HG02943 (cell line): ENCODE results near the gene MYF6.
A peak's percentile ranks its signal among the peaks of the same experiment; 100 is the strongest.

Source experiments
- ATAC-seq: cut with Tn5 transposase; IDR thresholded peaks from one replicate; pipeline ENCODE4 v1.9.1; 2021; ENCODE audit warnings: mild to moderate bottlenecking, low read depth, moderate library complexity; ENCODE audit not compliant: unreplicated experiment

The MYF6 gene

GRCh38 chr12:80702889-80703805 lies 4.3 kb upstream of the MYF6 start:
- ATAC-seq = peak; percentile 72

GRCh38 chr12:80704420-80704819 lies 3.0 kb upstream of the MYF6 start:
- no peak for ATAC-seq

DNA sequence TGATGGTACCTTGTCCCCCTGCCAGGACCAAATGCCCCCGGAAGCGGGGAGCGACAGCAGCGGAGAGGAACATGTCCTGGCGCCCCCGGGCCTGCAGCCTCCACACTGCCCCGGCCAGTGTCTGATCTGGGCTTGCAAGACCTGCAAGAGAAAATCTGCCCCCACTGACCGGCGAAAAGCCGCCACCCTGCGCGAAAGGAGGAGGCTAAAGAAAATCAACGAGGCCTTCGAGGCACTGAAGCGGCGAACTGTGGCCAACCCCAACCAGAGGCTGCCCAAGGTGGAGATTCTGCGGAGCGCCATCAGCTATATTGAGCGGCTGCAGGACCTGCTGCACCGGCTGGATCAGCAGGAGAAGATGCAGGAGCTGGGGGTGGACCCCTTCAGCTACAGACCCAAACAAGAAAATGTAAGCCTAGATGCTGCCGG lies 410 bp downstream of the MYF6 start:
- ATAC-seq = no peak

- no peak for ATAC-seq
Observed at GRCh38 chr12:80708259-80708974, 983 bp downstream of the MYF6 start.

DNA sequence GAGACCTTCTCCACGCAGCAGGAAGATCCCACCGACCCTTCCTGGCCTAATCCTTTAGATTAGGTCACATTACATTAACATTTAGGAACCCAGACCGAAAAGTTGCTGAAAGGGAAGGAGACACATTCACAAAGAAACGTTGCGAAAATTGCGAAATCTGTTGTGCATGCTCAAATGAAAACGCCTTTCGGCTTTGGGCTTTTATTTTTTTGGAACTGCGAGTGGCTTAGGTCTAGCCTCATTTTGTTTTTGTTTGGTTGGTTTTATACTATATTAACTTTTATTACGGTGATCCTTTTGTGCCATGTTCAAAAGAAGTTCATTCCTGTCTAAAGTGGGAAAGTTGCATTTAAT lies 1.5 kb downstream of the MYF6 start:
- no peak for ATAC-seq

- ATAC-seq = no peak
Observed at GRCh38 chr12:80709811-80710726, 2.6 kb downstream of the MYF6 start.

DNA sequence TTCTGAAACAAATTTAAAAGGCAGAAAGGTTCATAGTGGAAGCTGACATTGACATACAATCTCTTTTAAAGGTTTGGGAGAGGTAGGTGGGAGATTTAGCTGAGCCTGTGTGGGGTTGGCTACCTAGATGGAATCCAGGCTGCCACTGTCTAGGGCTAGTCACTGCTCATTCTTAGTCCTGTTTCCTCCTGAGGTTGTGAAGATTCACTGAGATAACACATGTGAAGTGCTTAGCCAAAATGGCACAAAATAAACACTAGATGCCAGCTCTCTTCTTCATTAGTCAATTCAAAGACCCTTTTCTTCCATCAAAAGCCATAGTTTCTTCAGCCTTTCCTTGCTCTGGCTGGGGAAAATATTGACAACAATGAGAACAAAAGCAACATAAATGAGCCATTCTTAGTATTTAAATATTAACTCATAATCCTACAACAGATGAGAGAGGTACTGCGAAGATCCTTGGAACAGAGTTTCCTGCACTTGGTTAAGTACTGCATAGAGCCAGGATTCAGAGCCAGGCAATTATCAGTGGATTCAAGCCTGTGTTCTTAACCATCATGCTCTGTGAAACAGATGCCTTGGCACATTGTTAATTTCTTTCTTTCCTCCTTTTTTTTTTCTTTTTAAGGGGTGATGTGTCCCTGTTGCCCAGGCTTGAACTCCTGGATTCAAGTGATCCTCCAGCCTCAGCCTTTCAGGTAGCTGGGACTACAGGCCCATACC lies 3.5 kb downstream of the MYF6 start:
- ATAC-seq = no peak

DNA sequence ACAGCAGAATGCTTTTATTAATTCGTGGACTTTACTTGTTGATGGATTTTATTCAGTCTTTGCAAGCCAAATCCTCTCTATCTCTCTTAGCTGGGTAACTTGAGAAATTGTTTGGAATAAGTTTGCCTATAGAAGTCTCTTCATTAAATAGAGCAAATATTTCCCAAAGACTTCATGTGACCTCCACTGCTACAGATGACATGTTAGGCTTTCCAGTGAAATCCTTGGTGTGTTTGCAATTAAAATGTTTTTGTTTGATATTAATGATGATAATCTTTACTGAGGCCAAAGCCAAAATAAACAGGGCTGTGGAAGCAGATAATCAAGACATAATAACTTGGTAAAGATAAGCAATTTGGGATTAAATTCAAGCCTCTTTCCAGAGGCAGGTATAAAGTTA lies 4.4 kb downstream of the MYF6 start:
- ATAC-seq = no peak

GRCh38 chr12:80712866-80713265 lies 5.4 kb downstream of the MYF6 start:
- no peak for ATAC-seq

DNA sequence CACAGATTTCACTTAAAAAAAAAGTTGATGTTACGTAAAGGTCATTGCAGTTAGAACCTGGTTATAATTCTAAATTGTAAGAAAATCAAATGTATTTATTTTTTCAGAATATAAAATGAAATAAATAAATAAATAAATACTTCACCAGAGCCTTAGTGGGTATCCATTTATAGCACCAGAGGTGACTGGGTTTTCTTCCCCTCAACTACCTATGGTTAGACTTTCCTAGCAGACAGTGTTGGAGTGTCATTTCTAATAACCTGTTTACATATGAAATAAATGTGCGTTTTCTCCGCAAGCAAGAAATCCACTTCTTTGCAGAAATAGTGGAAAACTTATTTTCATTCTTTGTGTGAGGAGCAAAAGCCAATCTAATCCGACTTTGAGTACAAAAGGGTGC lies 6.0 kb downstream of the MYF6 start:
- ATAC-seq = no peak

DNA sequence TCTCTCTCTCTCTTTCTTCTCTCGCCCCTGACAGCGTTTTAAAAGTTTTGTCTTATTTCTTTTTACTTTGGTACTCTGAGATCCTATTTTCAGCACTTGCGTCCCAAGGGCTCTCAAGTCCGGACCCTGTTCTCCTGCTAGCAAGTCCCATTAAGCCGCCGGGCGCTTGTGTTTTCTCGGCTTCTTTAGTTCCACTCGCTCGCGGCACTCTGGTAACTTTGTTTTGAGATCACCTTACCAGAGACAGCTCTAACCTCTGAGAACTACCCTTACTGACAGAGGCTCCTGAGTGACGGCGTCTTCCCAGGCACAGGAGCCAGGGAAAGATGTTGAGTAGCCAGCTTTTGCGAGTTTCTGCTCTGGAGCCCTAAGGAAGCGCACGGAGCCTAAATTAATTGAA lies 6.6 kb downstream of the MYF6 start:
- no peak for ATAC-seq

- no peak for ATAC-seq
Observed at GRCh38 chr12:80714846-80715245, 7.4 kb downstream of the MYF6 start.

DNA sequence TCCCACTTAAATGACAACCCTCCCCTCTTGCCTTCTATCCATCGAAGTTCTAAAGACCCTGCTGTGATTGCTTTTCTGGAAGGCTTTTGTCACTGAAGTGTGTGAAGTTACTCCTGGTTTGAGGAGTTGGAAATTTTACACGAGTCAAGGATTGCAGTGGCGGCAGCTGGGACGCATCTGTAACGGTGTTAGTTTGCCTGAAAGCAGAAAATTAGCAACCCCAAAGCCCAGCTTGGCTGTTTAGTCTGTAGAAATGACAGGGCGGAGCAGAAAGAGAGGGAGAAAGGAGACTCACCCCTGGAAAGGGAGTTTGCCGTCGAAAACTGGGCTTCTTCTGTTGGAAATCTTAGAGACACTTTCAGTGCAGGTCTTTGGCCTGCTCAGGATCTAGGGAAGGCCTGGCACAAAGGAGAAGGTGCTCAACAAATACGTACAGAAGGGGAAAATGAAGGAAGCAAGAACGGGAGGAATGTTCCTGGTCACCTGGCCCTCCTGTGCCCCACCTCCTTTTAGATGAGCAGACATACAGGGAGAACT lies 8.3 kb downstream of the MYF6 start:
- no peak for ATAC-seq

DNA sequence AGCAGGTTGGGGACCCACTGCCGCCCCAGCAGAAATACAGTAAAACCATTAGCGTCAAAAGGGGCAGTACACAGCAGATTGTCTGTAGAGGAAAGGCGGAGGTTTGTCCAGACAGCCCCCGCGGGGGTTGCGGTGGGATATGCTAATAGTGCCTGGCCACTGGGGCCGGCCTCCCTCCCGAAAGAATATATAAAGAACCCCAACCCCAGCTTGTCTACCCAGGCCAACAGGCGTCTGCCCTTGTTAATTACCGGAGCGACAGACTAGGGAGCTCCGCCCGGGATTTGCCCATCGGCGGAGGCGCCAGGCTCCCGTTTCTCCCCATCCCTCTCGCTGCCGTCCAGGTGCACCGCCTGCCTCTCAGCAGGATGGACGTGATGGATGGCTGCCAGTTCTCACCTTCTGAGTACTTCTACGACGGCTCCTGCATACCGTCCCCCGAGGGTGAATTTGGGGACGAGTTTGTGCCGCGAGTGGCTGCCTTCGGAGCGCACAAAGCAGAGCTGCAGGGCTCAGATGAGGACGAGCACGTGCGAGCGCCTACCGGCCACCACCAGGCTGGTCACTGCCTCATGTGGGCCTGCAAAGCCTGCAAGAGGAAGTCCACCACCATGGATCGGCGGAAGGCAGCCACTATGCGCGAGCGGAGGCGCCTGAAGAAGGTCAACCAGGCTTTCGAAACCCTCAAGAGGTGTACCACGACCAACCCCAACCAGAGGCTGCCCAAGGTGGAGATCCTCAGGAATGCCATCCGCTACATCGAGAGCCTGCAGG lies 9.4 kb downstream of the MYF6 start, which contains the start of gene MYF5:
Gene MYF5, plus strand, starts transcription at position 217 of the 774 bp plus-strand sequence. Its CDS starts 152 bp downstream, at position 369.
- ATAC-seq = no peak

GRCh38 chr12:80717856-80718255 lies 10.4 kb downstream of the MYF6 start:
- no peak for ATAC-seq

GRCh38 chr12:80720516-80720915 lies 13.1 kb downstream of the MYF6 start:
- ATAC-seq = no peak

GRCh38 chr12:80721326-80721725 lies 13.9 kb downstream of the MYF6 start:
- ATAC-seq = no peak

DNA sequence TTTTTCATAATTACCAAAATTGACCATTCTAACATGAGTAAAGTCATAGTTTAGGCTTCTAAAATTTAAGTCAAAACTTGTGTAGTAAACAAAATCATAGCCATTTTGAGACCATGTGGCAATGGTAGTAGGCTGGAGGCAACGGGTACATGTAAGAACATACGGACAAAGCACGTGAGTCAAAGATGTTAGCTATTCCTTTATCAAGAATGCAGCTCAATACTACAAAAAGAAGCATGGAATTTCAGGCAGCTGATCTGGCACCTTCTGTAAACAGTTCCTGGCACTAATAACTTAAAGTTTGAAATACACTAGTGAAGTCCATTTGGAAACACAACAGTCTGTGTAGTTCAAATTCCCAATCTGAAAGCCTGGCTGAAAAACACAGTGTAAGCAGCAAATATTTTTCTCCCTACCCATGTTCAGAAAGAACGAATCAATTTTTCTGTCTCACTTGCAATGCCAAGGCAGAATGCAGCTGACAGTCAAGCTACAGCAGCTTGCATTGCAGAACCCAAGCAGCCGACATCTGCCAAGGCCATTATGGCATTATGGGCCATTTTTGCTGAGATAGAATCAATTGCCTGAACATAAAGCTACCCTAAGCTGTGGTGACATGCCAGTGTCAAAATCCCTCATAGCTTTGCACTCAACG lies 38.5 kb downstream of the MYF6 start:
- ATAC-seq = no peak

DNA sequence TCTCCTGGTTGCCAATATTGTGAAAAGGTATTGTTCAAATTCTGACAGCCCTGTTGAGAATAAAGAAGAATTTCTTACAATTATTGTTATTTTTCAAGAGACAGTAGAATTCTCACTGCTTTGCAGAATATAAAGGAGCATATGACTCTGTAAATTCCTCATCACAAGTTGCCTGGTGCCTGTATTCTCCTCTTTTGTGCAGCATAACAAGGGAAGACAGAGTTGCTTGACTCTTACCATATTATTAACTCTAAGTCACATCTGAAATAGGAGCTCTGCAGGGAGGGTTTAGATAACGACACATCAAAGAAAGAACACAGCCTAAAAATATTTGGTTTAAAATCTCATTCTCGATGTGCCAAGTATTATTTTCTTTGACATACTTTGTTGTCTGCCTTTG lies 40.4 kb downstream of the MYF6 start:
- no peak for ATAC-seq
